ENCODE results near the gene TMEM40.
"Not testable (repeated sequence)": the region's sequence is repeated elsewhere in the genome, so short reads cannot be mapped to it uniquely, and the experiment has no call there.

Gene TMEM40

GRCh38 chr3:12709334-12709733 lies 49.7 kb downstream of the TMEM40 start:
- DNase-seq = no peak

- no peak for DNase-seq
Measured at GRCh38 chr3:12708584-12709192, 50.4 kb downstream of the TMEM40 start.

GRCh38 chr3:12707449-12707848 lies 51.6 kb downstream of the TMEM40 start:
- no peak for DNase-seq

- DNase-seq = peak; percentile 21
Measured at GRCh38 chr3:12706504-12707253, 52.4 kb downstream of the TMEM40 start.

GRCh38 chr3:12705981-12706380 lies 53.1 kb downstream of the TMEM40 start:
- no peak for DNase-seq

GRCh38 chr3:12705374-12705926 lies 53.6 kb downstream of the TMEM40 start:
- no peak for DNase-seq

- no peak for DNase-seq
Measured at GRCh38 chr3:12702501-12702900, 56.6 kb downstream of the TMEM40 start.

- not testable (repeated sequence) for DNase-seq
Measured at GRCh38 chr3:12701601-12702000, 57.5 kb downstream of the TMEM40 start.

- no peak for DNase-seq
Measured at GRCh38 chr3:12700800-12701199, 58.3 kb downstream of the TMEM40 start.

- DNase-seq = no peak
Measured at GRCh38 chr3:12695916-12696315, 63.1 kb downstream of the TMEM40 start.

GRCh38 chr3:12695112-12695511 lies 63.9 kb downstream of the TMEM40 start:
- DNase-seq = no peak

- no peak for DNase-seq
Measured at GRCh38 chr3:12692444-12692843, 66.6 kb downstream of the TMEM40 start.

- no peak for DNase-seq
Measured at GRCh38 chr3:12689997-12690711, 68.9 kb downstream of the TMEM40 start.

GRCh38 chr3:12687948-12688347 lies 71.1 kb downstream of the TMEM40 start:
- DNase-seq = no peak

GRCh38 chr3:12686096-12686495 lies 73.0 kb downstream of the TMEM40 start:
- DNase-seq = no peak
